NCI-H460 (cell line): Measurements from ENCODE around the gene MAP2K7. TPM values are rescaled to one million over a fixed set of nuclear protein-coding genes. Genes with fewer than 3 reads are reported as not detected.
"Not testable (repeated sequence)": the region's sequence is repeated elsewhere in the genome, so short reads cannot be mapped to it uniquely, and the experiment has no call there.

Source experiments
- DNase-seq: peaks from one replicate; pipeline ENCODE4 v3.0.0-alpha.2; 2016; ENCODE audit warnings: low read depth; ENCODE audit errors: extremely low read depth
- total RNA-seq: library from RNA; depleted of rRNA; stranded (reverse); fragments of >200 nt; shearing (Covaris generic); gene quantifications from 2 replicates; pipeline ENCODE4 v1.2.3, GENCODE V29; 2014; rRNA removed

MAP2K7 gene
- total RNA-seq, 1 experiment from 2014 or later, result 13.6 TPM

DNA sequence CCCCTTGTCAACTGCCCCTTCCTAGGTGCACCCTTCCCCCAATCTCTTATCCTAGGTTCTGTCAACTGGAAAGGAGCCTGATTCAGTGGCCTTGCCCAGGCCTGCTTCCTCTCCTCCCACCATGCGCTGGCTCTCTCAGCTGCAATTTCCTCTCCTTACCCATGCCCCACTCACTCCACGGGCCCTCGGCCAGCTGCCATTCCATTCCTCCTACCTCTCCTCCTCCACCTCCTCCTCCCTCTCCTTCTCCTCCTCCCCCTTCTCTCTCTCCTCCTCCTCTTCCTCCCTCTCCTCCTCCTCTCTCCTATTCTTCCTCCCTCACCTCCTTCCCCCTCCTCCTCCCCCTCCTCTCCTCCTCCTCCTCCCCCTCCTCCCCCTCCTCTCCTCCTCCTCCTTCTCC is 49.4 kb downstream of the MAP2K7 start:
- no peak for DNase-seq

DNA sequence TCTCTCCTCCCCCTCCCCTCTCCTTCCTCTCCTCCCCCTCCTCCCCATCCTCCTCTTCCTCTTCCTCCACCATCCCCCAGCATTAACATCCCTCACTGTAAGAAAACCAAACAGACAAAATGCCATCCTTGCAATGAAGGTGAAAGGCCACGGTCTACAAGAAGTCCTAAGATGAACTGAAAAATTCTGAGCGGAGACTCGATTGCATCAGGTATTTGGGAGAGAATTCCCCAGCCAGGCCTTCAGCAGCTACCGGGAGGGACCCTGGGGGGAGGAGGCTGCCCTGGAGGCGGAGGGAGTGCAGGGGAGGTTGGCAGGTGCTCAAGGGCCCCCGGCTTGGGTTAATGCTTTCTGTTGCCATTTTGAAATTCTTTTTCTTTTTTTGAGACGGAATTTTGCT is 49.9 kb downstream of the MAP2K7 start:
- DNase-seq, result no peak

DNA sequence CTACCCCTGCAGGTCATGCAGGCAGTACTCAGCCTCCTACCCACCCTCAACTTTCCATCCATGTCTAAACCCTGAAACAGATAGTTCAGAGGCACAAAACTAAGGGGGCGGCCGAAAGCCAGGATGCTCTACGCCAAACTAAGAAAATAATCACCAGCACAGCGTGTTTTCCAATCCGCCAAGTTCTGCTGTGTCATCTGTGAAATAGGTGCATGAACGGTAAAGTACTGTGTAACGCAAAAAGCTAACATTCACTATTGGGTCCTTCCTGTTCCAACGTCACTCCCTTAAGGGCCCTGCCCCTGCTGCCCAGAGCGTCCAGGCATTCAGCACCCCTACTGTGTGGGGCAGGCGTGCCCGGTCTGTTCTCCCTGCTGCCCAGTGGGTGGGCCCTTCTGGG is 52.0 kb downstream of the MAP2K7 start:
- DNase-seq, result no peak

DNA sequence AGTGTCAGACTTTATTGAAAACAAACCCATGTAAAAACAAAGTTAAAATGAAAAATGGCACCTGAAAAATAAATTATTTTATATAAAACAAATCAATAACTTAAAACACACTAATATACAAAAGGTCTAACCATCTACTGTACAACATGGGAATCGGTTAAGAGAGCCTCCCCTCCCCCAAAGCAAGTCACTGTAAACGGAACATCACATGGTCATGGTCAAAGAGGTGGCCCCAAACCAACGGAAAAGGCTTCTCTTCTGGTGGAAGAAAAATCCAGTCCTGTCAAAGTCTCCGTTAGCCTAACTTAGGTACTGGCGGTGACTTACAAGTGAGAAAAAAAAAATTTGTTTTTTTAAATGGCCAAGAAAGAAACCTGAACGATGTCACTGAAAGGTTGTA is 55.5 kb downstream of the MAP2K7 start:
- no peak for DNase-seq

DNA sequence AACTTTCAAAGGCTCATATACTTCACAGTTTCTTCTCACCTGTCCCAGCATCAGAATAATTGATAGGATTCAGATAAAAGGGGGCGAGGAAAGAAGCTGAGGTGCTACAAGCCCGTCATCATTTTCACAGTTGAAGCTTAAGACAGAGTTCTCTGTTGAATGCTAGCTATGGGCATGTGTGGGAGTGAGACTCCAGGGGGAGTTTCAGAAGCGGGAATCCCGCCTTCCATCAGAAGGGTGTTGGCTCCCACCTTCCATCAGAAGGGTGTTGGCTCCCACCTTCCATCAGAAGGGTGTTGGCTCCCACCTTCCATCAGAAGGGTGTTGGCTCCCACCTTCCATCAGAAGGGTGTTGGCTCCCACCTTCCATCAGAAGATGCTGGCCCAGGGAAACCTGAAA is 57.4 kb downstream of the MAP2K7 start:
- not testable (repeated sequence) for DNase-seq

DNA sequence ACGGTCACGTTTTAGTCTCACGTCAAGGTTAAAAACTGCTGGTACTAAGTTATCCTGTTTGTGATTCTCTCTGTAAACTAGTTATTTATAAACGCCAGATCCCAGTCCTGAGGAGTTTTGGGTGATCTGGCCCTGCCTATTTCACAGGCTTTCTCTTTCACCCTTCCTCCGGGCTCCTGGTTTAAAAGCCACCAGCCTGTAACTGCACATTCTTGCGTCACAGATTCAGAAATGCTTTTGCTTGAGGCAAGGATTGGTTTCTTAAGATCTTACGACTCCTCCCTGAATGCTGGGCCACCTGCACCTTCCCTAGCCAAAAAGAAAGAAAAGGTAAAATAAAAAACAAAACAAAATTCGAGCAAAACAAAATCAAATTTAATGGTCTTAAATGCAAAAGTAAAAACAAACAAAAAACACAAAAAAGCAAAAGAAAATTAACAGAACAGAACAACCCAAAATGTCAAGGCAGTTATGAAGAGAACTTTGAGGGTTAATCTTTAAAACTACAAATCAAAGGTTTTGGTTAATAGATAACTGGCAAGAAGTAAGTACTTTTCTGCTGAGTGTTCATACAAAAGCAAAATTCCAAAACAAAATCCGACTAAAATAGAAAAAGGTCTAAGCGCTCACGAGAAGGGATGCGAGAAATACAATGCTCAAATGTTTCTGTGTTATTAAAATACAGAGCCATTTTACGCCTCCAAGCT is 58.4 kb downstream of the MAP2K7 start:
- no peak for DNase-seq

DNA sequence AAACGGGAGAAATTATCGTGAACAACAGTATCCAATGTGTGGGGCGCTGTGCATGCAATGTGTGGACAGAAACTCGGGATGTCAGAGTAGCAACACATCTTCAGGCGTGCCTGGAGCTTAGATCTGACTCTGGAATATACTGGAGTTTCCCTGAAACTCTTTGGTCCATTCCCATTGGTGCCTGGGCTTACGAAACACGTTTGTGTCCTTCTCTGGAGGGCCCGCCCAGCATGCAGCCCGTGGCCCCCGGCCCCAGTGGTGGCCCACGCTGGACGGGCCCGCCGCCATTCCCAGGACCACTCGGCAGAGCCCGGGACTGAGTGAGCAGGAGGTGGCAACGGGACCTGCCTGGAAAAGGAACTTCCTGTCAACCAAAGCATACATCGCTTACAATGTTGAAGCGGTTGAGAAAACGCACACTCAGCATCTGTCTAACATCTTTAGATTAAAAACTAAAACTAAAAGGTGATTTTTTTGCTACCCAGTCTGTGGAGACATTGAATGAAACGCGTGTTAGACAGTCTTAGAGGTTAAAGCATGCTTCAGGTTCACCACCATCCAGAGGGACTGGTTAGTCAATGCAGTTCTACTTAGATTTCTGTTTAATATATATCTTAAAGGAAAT is 59.1 kb downstream of the MAP2K7 start:
- no peak for DNase-seq

DNA sequence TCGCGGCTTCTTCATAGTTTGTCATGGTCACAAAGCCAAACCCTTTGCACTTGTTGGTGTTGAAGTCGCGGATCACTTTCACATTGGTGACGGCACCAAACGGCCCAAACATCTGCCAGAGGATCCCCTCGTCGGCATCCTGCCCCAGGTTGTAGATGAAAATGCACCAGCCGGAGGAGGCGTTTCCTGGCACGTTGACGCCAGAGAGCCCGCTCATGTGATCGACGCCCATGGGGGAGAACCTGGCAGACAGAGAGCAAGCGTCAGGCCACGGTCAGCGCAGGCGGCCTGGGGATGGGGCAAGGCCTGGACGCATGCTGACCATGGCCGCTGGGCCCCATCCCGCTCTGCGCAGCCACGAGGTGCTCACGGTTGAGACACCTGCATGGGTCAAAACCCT is 59.9 kb downstream of the MAP2K7 start:
- DNase-seq, result no peak

Other genes with a start within 250 kb of the MAP2K7 start
- not detected in 2 replicates for gene RETN, start 234.8 kb upstream of the MAP2K7 start, total RNA-seq
- not detected in 2 replicates for gene MCEMP1, start 226.8 kb upstream of the MAP2K7 start, total RNA-seq
- gene TRAPPC5, start 223.0 kb upstream of the MAP2K7 start, total RNA-seq, result 40.2 and 73.1 TPM in 2 replicates
- not detected in 2 replicates for gene FCER2, start 201.7 kb upstream of the MAP2K7 start, total RNA-seq
- not detected in 2 replicates for gene CLEC4G, start 171.8 kb upstream of the MAP2K7 start, total RNA-seq
- not detected in 2 replicates for gene CD209, start 156.3 kb upstream of the MAP2K7 start, total RNA-seq
- gene CLEC4M, start 140.6 kb upstream of the MAP2K7 start, total RNA-seq, result 0.05 TPM in 1 of 2 replicates, not detected in the other
- gene EVI5L, start 73.7 kb upstream of the MAP2K7 start, total RNA-seq, result 10.9 and 11.2 TPM in 2 replicates
- gene PRR36, start 29.5 kb upstream of the MAP2K7 start, total RNA-seq, result 0.43 TPM in 1 of 2 replicates, not detected in the other
- gene LRRC8E, start 15.4 kb upstream of the MAP2K7 start, total RNA-seq, result 4.6 and 5.2 TPM in 2 replicates
- gene TGFBR3L, start 11.0 kb downstream of the MAP2K7 start, total RNA-seq, result 6.0 and 10.9 TPM in 2 replicates
- 21.3 and 27.4 TPM in 2 replicates for gene SNAPC2, start 16.5 kb downstream of the MAP2K7 start, total RNA-seq
- 1.4 and 1.7 TPM in 2 replicates for gene CTXN1, start 22.3 kb downstream of the MAP2K7 start, total RNA-seq
- gene TIMM44, start 39.8 kb downstream of the MAP2K7 start, total RNA-seq, result 127 and 135 TPM in 2 replicates
- 24.9 and 29.3 TPM in 2 replicates for gene ELAVL1, start 101.8 kb downstream of the MAP2K7 start, total RNA-seq
- gene CCL25, start 148.9 kb downstream of the MAP2K7 start, total RNA-seq, result not detected in 2 replicates
- under 0.01 TPM in 1 of 2 replicates, not detected in the other for gene FBN3, start 245.7 kb downstream of the MAP2K7 start, total RNA-seq